ENCODE data around the gene PRXL2A.

Gene PRXL2A

DNA sequence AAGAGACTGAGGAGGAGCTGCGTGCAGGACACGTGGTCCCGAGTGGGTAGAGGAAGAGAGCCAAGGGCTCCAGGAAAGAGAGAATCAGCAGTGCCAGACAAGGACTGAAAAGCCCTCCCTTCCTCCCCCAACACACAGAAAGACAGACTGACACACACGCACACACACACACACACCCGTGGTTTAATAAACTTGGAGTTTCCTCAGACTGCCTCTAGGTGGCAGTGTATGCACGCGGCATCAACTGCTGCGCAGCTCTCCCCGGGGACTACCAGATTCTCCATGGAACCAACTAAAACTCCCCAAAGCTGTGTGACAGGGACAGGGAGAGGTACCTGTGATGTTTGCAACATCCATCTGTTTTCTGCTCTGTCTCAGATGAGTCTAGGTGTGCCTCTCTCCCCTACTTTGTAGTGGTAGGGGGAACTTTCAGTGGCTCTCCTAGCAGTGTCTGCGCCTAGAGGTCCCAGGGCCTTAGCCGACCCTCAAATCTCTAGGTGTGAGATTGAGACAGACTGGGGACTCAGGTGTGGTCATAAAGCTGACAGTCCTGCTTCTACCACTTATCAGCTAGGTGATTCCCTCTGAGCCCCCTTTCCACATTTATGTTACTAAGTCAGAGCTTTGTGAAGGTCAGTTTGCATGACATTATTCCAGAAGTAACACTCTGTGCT, 36.4 kb downstream of the PRXL2A start (continued):
- TF ChIP-seq ZNF239 (tag by site-specific recombination; IDR thresholded peaks at IDR 0.05) (no peak), GFI1B (tag by site-specific recombination; IDR thresholded peaks at IDR 0.05) (0 out of 2 replicates have a peak, but pooled peaks have one; percentile 4), ZFP37 (tag by site-specific recombination; IDR thresholded peaks at IDR 0.05) (no peak), ZFHX2 (tag by site-specific recombination; conservative IDR thresholded peaks at IDR 0.05) (0 out of 2 replicates have a peak, but pooled peaks have one; percentile 14), SP7 (tag by site-specific recombination; IDR thresholded peaks at IDR 0.05) (0 out of 2 replicates have a peak, but pooled peaks have one; percentile 22), SETDB1 (IDR thresholded peaks at IDR 0.05; ENCODE audit: insufficient read length, low read length) (no peak), ZNF394 (tag by site-specific recombination; IDR thresholded peaks at IDR 0.05; ENCODE audit: borderline replicate concordance) (peak; percentile 24; the same call in 1 of the 2 replicates), ZNF623 (tag by site-specific recombination; IDR thresholded peaks at IDR 0.05) (no peak)
- TF ChIP-seq, protein P1, sequence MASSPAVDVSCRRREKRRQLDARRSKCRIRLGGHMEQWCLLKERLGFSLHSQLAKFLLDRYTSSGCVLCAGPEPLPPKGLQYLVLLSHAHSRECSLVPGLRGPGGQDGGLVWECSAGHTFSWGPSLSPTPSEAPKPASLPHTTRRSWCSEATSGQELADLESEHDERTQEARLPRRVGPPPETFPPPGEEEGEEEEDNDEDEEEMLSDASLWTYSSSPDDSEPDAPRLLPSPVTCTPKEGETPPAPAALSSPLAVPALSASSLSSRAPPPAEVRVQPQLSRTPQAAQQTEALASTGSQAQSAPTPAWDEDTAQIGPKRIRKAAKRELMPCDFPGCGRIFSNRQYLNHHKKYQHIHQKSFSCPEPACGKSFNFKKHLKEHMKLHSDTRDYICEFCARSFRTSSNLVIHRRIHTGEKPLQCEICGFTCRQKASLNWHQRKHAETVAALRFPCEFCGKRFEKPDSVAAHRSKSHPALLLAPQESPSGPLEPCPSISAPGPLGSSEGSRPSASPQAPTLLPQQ (tag by site-specific recombination; IDR thresholded peaks at IDR 0.05): peak; percentile 68; the same call in 1 of the 2 replicates

DNA sequence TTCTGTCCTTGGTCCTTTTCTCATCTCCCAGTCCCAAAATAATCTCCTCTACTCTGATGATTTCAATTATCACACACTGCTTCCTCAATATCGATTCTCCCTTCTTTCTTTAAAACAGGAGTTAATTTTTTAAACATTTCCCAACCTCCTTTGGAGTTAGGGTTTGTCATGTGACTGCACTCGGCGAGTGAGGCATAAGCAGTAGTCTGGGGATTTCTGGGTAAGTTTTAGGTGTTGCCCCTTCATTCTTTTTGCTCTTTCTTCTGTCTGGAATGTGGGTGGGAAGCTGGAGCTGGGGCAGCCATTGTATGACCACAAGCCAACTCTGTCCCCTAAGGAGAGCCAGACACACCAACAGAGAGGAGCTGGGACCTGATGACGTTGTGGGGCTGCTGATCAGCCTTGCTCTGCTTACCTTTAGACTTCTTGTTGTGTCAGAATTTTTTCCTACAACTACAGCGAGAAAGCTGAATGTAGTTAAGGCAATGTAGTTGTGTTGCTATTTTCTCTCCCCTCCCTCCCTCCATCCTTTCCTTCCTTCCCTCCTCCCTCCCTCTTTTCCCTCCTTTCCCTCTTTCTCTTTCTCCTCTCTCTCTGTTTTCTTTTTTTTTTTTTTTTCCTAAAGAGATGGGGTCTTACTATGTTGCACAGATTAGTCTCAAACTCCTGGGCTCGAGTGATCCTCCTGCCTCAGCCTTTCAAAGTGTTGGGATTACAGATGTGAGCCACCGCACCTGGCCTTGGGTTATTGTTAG, 39.3 kb downstream of the PRXL2A start:
- POLR2A ChIA-PET: interaction anchor here (0.7 kb wide), 2 partner anchors 54 to 68 kb away, joined by 3 to 6 read pairs; no protein-coding TSS in a partner anchor
- Histone ChIP-seq H3K27ac (ENCODE audit: extremely low read depth, low read depth, low read length) (no peak overlapping the region), H3K4me1 (ENCODE audit: control insufficient read depth, insufficient read depth, low read length) (no peaks in the 10 kb centered on the region), H3K9me3 (ENCODE audit: control insufficient read depth, insufficient read depth, low read depth, low read length) (no peaks in the 10 kb centered on the region), H3K36me3 (ENCODE audit: control insufficient read depth in 2 of 2, insufficient read depth in 1 of 2, low read length in 2 of 2) (no peaks in the 10 kb centered on the region), H3K4me3 (ENCODE audit: low read depth, low read length) (no peak overlapping the region)
- CTCF ChIA-PET: interaction anchor here (1.5 to 5.5 kb wide), 3 partner anchors 57 to 253 kb away, joined by 5 to 45 read pairs (median 8); no protein-coding TSS in a partner anchor
- TF ChIP-seq ZNF366 (tag by site-specific recombination; conservative IDR thresholded peaks at IDR 0.05) (0 out of 2 replicates have a peak, but pooled peaks have one; percentile 26), PRDM1 (tag by site-specific recombination; IDR thresholded peaks at IDR 0.05) (peak; percentile 73)
- TF ChIP-seq, protein P2, sequence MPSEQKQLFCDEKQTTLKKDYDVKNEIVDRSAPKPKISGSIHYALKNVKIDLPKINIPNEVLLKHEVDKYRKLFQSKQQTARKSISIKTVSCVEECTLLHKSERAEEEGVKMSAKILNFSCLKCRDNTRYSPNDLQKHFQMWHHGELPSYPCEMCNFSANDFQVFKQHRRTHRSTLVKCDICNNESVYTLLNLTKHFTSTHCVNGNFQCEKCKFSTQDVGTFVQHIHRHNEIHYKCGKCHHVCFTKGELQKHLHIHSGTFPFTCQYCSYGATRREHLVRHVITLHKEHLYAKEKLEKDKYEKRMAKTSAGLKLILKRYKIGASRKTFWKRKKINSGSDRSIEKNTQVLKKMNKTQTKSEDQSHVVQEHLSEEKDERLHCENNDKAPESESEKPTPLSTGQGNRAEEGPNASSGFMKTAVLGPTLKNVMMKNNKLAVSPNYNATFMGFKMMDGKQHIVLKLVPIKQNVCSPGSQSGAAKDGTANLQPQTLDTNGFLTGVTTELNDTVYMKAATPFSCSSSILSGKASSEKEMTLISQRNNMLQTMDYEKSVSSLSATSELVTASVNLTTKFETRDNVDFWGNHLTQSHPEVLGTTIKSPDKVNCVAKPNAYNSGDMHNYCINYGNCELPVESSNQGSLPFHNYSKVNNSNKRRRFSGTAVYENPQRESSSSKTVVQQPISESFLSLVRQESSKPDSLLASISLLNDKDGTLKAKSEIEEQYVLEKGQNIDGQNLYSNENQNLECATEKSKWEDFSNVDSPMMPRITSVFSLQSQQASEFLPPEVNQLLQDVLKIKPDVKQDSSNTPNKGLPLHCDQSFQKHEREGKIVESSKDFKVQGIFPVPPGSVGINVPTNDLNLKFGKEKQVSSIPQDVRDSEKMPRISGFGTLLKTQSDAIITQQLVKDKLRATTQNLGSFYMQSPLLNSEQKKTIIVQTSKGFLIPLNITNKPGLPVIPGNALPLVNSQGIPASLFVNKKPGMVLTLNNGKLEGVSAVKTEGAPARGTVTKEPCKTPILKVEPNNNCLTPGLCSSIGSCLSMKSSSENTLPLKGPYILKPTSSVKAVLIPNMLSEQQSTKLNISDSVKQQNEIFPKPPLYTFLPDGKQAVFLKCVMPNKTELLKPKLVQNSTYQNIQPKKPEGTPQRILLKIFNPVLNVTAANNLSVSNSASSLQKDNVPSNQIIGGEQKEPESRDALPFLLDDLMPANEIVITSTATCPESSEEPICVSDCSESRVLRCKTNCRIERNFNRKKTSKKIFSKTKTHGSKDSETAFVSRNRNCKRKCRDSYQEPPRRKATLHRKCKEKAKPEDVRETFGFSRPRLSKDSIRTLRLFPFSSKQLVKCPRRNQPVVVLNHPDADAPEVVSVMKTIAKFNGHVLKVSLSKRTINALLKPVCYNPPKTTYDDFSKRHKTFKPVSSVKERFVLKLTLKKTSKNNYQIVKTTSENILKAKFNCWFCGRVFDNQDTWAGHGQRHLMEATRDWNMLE (tag by site-specific recombination; conservative IDR thresholded peaks at IDR 0.05; ENCODE audit: low read depth): no peak

DNA sequence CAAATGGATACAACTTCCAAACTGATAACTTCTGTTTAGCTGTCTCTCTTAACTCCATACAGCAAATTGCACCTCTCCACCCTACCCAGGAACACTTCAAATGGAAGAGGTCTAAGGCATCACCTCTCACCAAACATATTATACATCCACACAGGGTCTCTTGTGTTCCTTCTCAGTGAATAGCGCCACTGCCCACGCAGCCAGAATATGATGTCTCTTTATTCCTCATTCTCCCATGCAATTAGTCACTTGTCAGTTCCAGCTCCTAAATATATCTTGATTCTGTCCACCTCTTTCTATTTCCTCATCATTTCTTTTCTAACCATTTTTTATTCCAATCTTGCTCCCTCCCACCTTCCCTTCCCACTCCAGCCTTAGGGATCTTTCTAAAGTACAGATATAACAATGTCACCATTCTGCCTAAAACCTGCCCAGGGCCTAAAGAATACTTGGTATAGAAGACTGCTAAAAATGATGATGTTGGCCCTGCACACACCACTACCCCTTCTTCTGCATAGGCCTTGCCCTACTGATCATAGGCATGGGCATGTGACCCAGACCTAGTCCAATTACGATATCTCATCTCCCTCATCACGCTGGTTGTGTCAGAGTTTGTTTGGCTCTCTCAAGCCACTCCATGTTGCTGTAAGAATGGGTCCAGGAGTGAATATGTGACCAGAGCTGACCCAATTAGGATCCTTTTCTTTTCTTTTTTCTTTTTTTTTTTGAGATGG, 40.0 kb downstream of the PRXL2A start:
- Histone ChIP-seq H3K27ac (ENCODE audit: extremely low read depth, low read depth, low read length) (no peak overlapping the region), H3K4me1 (ENCODE audit: control insufficient read depth, insufficient read depth, low read length) (no peaks in the 10 kb centered on the region; the same call in 1 of the 2 replicates), H3K36me3 (ENCODE audit: control insufficient read depth in 2 of 2, insufficient read depth in 1 of 2, low read length in 2 of 2) (no peaks in the 10 kb centered on the region), H3K9me3 (ENCODE audit: control insufficient read depth, insufficient read depth, low read depth, low read length) (no peaks in the 10 kb centered on the region), H3K4me3 (ENCODE audit: low read depth, low read length) (no peak overlapping the region)
- POLR2A ChIA-PET: interaction anchor here (0.7 kb wide), 2 partner anchors 53 to 67 kb away, joined by 3 to 6 read pairs; no protein-coding TSS in a partner anchor
- CTCF ChIA-PET: interaction anchor here (1.5 to 5.5 kb wide), 3 partner anchors 56 to 252 kb away, joined by 5 to 45 read pairs (median 8); no protein-coding TSS in a partner anchor
- TF ChIP-seq SP3 (tag by site-specific recombination; IDR thresholded peaks at IDR 0.05) (no peak), ZNF571 (tag by site-specific recombination; IDR thresholded peaks at IDR 0.05) (no peak), MEIS1 (CRISPR knock-in tag; IDR thresholded peaks at IDR 0.05; ENCODE audit: borderline replicate concordance) (no peak), ZNF350 (tag by site-specific recombination; IDR thresholded peaks at IDR 0.05) (no peak), ZSCAN23 (tag by site-specific recombination; IDR thresholded peaks at IDR 0.05) (no peak)
